Thoracic aorta (tissue), 2 donors: ENCODE data around the gene CSK. TPM values are rescaled to one million over a fixed set of nuclear protein-coding genes. Genes with fewer than 3 reads are reported as not detected.

Experiments used
- ATAC-seq: fragments of 150-250 bp; one replicate; pipeline ENCODE4 v1.8.0; 2017; ENCODE audit warnings: low read depth; ENCODE audit not compliant: insufficient number of reproducible peaks, low FRiP score
- DNase-seq: peaks from one replicate; pipeline ENCODE4 v3.0.0-alpha.2; 2020; ENCODE audit warnings: low spot score
- H3K27ac ChIP-seq, 2 donors: fragments of 200-600 bp; sonication (generic); 1 replicate in 1 of 2; 2 replicates in 1 of 2; pipeline ENCODE4 v1.5.1; 2016; ENCODE audit warnings: mild to moderate bottlenecking in 2 of 2, moderate library complexity in 2 of 2
- H3K27me3 ChIP-seq: fragments of 200-600 bp; sonication (generic); replicated peaks from 2 replicates; pipeline ENCODE4 v1.6.0; 2016; ENCODE audit warnings: mild to moderate bottlenecking; ENCODE audit not compliant: insufficient read depth
- H3K36me3 ChIP-seq: fragments of 200-600 bp; sonication (generic); one replicate; pipeline ENCODE4 v1.5.1; 2016
- H3K4me1 ChIP-seq, 2 donors: fragments of 200-600 bp; sonication (generic); 1 replicate in 1 of 2; 2 replicates in 1 of 2; pipeline versions ENCODE4 v1.5.1 to v1.6.0; 2016; ENCODE audit warnings: low read depth in 2 of 2, mild to moderate bottlenecking in 1 of 2; ENCODE audit not compliant: control insufficient read depth in 1 of 2
- H3K4me3 ChIP-seq: fragments of 200-600 bp; sonication (generic); 2 replicates; pipeline ENCODE4 v1.5.1; 2016; ENCODE audit warnings: mild to moderate bottlenecking
- H3K9me3 ChIP-seq: fragments of 200-600 bp; sonication (generic); 2 replicates; pipeline ENCODE4 v1.5.1; 2016
- total RNA-seq, 2 donors: library from RNA; depleted of rRNA; stranded (reverse); fragments of >200 nt; gene quantifications; one replicate each; pipeline versions ENCODE4 v1.1.0 to v1.2.3, GENCODE V29; 2016
- TF ChIP-seq, protein P1 (sequence below): fragments of 200-600 bp; sonication (generic); IDR thresholded peaks from one replicate; pipeline ENCODE4 v1.5.1; 2019; ENCODE audit warnings: antibody characterized with exemption

CSK gene
- total RNA-seq, 2 donors from 2014 or later, result 32.7 to 61.6 TPM

DNA sequence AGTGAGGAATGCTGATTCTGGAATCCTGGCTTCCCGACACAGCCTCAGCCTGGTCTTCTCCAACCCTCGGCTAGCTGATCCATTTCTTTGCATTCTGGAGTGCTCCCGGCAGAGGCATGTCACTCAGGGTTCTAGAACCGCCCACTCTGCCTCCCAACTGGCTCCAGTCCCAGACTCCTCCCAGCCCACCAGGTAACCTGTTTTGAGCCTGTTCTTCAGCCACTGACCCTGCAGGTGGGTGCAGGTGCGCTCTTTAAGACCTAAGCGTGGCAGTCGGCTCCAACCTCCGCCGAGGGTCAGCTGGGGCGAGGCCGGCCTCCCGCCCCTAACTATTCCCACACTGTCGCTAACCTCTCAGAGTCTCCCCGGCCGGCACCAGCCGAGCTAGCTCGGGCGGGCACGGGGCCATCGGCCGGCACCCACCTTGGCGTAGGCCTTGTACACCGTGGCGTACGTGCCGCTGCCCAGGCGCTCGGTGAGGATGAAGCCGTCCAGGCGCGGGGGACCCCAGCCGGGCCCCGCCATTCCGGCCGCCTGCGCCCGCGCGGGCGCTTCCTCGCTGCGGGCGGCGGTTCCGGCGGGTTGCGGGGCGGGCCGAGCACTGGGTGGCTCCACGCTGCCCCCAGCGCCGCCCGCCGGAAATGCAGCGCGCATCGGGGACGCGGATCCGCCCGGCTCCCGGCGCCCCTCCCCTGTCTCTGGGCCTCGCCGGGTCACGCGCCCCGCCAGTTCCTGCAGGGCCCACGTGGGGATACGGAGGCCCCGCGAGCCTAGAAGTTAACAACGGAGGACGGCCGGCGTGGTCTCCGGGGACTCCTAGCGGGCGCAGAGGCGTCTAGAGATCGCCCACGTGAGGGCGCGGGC lies 60.9 kb downstream of the CSK start, which contains the start of gene ULK3:
TSS of gene ULK3 (minus strand) at position 576 of the 864 bp plus-strand sequence. CDS start at position 525, 51 bp downstream.
- H3K4me1 ChIP-seq, result peaks cover 11 to 19% of the 10 kb centered on the region in 2 donors
- DNase-seq (peak; percentile 58), ATAC-seq (peak; percentile 86)
- H3K27me3 ChIP-seq, result no peaks in the 10 kb centered on the region
- H3K9me3 ChIP-seq, result no peaks in the 10 kb centered on the region
- peaks cover 7% of the 10 kb centered on the region for H3K36me3 ChIP-seq
- H3K4me3 ChIP-seq, result peak within 1 kb of the TSS; percentile 96
- H3K27ac ChIP-seq, result peak within 1 kb of the TSS; percentile 73 to 76
- TF ChIP-seq, protein P1, sequence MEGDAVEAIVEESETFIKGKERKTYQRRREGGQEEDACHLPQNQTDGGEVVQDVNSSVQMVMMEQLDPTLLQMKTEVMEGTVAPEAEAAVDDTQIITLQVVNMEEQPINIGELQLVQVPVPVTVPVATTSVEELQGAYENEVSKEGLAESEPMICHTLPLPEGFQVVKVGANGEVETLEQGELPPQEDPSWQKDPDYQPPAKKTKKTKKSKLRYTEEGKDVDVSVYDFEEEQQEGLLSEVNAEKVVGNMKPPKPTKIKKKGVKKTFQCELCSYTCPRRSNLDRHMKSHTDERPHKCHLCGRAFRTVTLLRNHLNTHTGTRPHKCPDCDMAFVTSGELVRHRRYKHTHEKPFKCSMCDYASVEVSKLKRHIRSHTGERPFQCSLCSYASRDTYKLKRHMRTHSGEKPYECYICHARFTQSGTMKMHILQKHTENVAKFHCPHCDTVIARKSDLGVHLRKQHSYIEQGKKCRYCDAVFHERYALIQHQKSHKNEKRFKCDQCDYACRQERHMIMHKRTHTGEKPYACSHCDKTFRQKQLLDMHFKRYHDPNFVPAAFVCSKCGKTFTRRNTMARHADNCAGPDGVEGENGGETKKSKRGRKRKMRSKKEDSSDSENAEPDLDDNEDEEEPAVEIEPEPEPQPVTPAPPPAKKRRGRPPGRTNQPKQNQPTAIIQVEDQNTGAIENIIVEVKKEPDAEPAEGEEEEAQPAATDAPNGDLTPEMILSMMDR, result peak; percentile 78

DNA sequence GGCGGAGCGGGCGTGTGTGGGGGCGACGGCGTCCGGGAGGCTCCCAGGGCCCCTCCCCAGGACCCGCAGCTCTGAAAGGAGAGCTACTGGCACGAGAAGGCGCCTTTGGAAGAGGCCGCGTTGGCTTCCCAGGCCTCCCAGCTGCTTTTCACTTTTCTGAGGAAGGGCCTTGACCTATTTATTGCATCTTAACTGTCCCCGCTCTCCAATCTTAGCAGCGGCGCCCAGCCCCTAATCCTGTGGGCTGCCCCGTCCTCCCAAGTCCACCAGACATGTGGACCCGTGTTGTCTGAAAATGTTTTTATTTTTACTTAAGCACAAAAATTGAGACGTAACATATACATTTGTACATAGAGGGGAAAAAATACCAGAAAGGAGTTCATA lies 61.6 kb downstream of the CSK start:
- ATAC-seq (no peak), DNase-seq (no peak)
- no peaks in the 10 kb centered on the region for H3K9me3 ChIP-seq
- peak overlapping the region; percentile 96 for H3K4me3 ChIP-seq
- H3K27ac ChIP-seq, result peak overlapping the region; percentile 73 to 76
- peaks cover 13% of the 10 kb centered on the region for H3K36me3 ChIP-seq
- H3K4me1 ChIP-seq, result peaks cover 11 to 19% of the 10 kb centered on the region in 2 donors
- H3K27me3 ChIP-seq, result no peaks in the 10 kb centered on the region
- TF ChIP-seq, protein P1, result no peak

DNA sequence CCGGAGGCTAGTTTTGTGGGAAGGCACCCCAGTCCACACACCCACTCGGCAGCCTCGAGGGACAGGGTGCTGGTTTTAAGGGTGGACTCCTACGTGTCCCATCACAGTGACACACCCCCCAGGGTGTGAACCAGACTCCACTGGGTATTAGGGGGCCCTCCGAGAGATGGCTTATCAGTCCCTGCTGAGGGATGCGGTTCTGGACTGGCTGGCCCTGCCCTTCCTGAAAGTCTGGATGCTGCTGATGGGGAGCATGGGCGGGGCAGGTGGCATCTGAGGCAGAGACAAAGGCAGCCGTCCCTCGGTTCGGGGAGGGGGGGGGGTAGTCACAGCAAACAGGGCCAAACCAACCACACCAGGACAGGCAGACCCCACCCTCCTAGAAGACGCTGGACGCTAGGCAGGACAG lies 62.0 kb downstream of the CSK start:
- Histone ChIP-seq H3K4me1 (peaks cover 11 to 19% of the 10 kb centered on the region in 2 donors), H3K27ac (peak overlapping the region; percentile 73 to 76), H3K9me3 (no peaks in the 10 kb centered on the region), H3K4me3 (no peak overlapping the region), H3K27me3 (no peaks in the 10 kb centered on the region), H3K36me3 (peaks cover 17% of the 10 kb centered on the region)
- DNase-seq, result no peak
- no peak for ATAC-seq
- TF ChIP-seq, protein P1, result no peak

DNA sequence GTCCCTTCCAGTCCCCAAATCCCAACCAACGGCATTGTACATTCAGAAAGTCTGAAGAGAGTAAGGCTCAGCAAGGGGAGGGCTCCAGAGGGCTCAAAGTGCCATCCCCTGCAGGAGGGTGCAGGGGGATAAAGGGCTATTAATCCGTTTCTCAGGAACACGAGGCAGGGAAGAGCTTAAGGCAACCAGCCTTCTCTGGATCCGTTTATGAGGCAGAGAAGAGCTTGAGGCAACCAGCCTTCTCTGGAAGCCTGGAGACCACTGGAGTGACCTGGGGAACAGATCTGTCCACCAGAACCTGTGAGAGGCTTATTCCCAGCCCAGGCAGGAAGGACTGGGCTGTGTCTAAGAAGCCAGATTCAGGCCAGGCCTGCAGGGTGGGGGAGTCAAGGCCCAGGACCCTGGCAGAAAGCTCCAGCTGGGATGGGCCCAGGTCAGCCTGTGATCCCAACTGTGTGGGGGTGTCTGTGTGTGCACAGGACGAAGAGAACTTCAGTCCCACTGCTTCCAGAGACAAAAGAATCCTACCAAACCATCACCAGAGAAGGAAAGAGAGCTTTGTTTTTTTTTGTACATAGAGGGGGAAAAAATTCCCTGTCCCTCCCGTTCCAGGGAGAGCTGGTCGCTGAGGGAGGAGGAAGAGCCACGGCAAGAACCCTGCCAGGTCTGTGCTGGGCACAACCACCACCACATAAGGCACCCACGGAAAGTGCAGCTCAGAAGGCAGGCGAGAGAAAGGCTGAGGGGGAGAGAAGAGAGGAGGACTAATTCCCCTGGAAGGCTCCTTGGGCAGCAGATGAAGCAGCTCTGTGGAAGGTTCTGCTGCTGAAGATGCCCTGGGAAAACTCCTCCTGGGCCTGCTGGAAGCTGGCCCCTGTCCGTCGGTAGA lies 62.7 kb downstream of the CSK start:
- peaks cover 19% of the 10 kb centered on the region for H3K36me3 ChIP-seq
- H3K27ac ChIP-seq, result peak overlapping the region in 1 of 2 donors; percentile 73
- no peak for DNase-seq
- H3K27me3 ChIP-seq, result no peaks in the 10 kb centered on the region
- H3K9me3 ChIP-seq, result no peaks in the 10 kb centered on the region
- TF ChIP-seq, protein P1, result no peak
- no peak overlapping the region for H3K4me3 ChIP-seq
- no peak for ATAC-seq
- peaks cover 11 to 19% of the 10 kb centered on the region in 2 donors for H3K4me1 ChIP-seq

DNA sequence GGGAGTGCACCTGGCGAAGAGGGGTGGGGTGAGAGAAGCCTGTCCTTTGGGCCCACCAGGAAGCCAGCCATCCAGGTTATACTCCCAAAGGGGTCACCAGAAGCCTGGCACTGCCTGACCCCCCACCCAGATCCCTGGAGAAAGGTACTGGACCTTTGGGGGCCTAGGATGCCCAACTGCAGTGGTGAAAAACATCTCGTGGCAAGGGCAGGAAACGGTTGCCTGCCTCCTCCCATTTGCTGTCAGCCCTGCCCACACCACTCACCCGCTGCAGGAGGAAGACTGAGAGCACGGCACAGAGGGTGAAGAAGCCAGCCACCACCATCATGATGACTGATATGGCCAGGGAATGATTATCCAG lies 63.3 kb downstream of the CSK start:
- Histone ChIP-seq H3K36me3 (peaks cover 26% of the 10 kb centered on the region), H3K4me3 (no peak overlapping the region), H3K9me3 (no peaks in the 10 kb centered on the region), H3K27me3 (no peaks in the 10 kb centered on the region), H3K27ac (no peak overlapping the region), H3K4me1 (peaks cover 11 to 19% of the 10 kb centered on the region in 2 donors)
- TF ChIP-seq, protein P1, result no peak
- no peak for DNase-seq
- no peak for ATAC-seq
